Measurements from ENCODE around the gene SLC13A4.
"Not testable (repeated sequence)": the region's sequence is repeated elsewhere in the genome, so short reads cannot be mapped to it uniquely, and the experiment has no call there.

SLC13A4 gene

DNA sequence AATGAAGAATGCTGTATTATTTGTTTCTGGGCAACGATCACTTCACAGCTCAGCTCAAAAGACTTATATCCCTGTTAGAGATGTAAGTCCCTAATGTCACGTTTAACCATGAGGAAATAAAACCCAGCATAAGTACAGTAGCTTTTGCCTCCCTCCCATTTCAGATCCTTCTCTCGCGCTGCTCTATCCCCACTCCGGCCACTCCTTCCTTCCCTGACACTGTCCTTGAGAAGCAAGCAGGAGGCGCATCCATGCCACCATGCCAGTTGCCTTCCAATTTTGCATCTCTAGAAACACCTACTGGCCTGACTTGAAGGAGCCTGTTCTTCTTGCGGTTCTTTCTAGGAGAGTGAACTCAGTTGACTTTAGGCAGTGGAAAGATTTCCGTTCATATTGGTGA lies 19.4 kb upstream of the SLC13A4 start:
- DNase-seq, result no peak

DNA sequence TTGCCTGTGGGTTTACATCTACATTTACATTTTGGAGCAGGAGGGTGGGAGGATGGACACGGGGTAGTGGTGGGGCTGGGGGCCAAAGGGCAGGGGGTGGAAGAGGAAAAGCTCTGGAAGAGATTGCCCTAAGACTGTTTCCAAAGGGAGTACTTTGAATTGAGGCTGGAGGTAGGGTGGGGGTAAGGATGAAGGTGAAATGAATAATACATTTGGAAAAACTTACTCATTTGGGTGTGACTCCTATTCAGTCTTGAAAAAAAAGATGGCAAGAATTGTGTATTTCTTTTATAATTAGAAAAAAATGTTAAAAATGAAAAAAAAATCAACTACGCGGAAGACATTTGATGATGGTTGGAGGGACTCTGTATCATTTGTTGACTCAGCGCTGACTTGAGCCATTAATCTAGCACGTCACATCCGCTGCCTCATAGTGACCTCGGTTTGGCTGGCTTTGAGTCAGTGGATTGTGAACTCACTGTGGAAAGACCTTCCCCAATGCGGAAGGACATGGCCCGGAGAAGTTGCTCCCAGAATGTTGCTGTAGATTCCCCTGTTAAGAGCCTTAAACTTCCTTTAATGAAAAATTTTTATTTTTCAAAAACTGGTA lies 17.8 kb upstream of the SLC13A4 start:
- DNase-seq, result no peak

DNA sequence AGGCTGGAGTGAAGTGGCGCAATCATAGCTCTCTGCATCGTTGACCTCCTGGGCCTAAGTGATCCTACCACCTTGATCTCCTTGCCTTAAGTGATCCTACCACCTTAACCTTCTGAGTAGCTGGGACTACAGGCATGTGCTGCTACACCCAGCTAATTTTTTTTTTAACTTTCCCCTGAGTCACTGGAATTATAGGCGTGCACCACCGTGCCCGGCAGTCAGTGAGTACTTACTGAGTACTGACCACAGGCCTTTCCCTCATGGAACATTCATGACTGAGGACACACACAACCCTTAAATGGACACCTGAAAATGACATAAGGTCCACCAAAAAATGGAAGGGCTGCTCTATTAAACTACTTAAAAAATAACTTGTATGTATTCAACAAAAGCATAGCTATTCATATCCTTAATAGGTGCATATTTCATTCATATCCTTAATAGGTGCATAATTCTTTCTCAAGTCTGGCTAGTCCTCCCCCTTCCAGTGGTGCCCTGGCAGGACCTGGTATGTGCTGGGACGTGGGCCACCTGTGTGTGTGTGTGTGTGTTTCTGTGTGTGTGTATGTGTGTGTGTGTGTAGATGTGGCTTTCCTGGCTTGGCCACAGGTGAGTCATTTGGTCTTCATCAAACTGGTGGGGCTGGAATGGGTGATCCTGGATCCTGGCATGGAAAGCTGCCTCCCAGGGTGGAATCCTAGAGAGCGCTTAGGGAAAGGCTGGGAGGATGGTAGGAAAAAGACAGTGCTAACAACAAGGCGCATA lies 17.1 kb upstream of the SLC13A4 start:
- DNase-seq, result no peak

DNA sequence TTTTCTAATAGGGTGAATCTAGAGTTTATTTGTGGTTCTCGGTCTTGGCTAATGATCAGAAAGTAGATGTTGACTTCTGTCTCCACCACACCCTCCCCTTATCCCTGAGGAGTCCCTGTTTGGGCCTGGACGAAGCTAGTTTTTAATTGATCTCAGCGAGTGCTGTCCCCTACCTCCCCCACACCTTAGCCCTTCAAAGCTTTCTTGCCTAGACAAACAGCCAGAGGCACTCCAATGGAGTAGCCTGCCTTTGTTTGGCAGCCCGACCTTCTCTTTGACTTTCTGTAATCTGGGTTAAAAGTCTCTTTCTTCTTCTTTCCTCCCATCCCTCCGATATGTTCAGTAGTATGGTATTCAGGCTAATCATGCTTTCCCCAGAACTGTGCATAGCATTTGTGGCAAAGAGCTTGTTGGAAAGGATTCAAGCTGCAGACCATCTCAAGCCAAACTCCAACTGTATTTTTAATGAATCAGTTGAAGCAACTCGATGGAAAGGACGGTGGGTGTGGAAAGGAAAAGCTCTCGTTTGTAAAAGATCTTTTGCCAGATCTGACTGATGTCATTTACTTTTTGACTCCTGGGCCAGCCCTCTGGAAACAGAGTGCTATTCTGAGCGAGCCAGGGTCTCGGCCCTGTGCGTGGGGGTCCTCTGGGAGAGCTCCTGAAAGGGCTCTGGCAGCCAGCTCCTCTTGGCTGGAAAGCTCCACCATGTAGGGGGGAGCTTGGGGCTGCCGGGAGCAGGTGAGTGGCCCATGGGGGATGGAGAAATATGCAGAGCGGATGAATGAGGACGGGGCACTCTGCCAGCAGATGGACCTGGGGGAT lies 16.1 kb upstream of the SLC13A4 start:
- peak; percentile 68 for DNase-seq

- DNase-seq, result no peak
Observed at GRCh38 chr7:135742371-135742770, 14.4 kb upstream of the SLC13A4 start.

GRCh38 chr7:135741905-135742304 lies 13.9 kb upstream of the SLC13A4 start:
- no peak for DNase-seq

- no peak for DNase-seq
Observed at GRCh38 chr7:135740889-135741288, 12.9 kb upstream of the SLC13A4 start.

- DNase-seq, result not testable (repeated sequence)
Observed at GRCh38 chr7:135737306-135737647, 9.3 kb upstream of the SLC13A4 start.

GRCh38 chr7:135736586-135737305 lies 8.8 kb upstream of the SLC13A4 start:
- DNase-seq, result no peak

DNA sequence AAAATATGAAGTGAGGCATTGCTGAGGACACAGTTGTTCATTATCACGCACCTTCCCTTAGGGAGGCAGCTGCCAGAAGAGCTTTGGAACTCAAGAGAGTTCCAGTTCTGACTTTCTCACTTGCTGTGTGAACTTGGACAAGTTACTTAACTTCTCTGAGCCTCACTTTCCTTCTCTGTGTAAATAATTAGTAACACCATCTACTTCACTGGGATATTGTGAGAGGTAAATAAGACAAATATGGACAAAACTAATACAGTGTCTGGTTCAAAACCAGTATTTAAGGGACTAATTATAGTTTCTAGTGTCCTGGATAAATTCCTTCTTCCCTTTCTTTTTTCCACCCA lies 6.3 kb upstream of the SLC13A4 start:
- no peak for DNase-seq

DNA sequence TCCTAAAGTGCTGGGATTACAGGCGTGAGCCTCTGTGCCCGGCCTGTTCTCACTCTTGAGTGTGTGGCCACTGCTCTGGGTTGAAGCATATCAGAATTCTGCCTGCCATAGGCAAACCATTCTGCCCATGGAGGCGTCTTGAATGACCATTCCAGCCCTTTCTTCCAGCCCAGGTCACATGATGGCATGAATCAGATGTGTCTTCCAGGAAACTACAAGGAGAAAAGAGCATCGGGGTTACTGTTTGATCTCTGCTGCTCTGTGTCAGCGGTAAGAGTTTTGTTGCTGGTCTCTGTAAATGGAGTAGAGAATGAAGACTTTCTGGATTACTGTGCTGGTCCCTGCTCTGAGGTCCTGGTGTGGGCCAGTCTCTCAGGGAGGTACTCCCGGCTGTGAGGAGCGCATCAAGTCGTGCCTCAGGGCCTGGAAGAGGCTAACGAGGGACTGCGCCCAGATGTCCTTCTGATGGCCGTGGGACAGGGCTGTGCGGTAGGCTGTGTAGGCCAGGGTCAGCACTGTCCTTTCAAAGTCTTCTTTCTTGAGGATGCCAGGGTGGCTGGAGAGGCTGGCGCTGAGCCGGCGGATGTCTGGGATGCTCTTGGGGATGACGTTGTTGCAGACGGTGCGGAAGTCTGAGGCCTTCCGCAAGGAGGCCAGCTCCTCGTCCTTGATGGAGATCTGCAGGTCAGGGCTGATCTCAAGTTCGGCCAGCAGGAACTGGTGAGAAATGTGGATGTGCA lies 5.8 kb upstream of the SLC13A4 start:
- DNase-seq, result no peak

DNA sequence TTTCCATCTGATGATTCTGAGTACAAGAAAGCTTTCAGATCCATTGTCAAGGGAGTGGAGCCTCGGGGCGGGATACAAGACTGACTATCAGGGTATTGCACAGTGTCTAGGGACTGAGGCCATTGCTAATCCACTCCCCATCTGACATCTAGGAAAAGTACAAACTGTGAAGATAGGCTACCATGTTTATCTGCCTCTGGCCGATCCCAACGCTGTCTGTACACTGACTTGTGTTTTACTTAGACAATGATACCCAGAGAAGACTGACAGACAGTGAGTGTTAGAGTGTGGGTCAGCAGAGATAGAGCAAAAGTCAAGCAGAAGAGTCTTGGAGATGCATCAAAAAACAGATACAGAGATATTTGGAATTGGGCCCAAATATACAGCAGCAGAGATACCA lies 3.1 kb upstream of the SLC13A4 start:
- no peak for DNase-seq

DNA sequence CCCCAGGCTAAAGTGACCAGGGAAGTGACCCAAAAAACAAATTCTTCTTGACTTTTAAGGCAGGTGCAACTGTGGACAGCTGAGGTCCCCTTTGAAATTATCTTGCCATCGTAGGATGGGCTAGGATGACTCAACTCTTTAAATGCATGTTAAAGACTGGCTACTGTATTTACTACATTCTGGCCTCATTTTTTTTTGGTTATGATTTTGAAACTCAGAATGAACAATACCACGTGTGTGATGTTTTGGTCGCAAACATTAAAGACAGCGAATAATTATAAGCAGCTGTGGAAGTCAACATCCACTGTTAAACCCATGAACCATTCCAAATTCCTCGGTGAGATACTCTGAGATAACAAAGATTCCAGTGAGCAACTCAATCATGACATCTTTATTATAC lies 1.2 kb upstream of the SLC13A4 start:
- DNase-seq, result no peak

- no peak for DNase-seq
Observed at GRCh38 chr7:135726911-135727673, 894 bp downstream of the SLC13A4 start.

GRCh38 chr7:135726276-135726788 lies 1.7 kb downstream of the SLC13A4 start:
- DNase-seq, result no peak

DNA sequence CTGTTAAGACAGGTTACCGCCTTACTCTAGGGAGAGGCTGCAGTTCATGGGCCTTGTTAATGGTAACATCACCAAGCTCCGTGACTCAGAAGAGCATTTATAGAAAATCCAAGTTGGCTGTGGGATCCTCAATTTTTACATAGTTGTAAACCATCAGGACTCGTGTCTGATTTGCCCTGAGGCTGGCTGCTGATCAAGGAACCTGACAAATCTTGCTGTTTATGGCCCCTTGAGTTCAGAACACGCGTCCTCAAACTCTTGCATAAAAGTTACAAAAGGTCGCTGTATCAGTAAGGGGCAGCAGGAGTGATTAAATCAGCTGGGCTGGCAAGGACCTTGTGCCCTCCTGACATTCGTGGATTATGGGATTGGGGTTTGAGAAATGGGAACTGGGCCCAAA lies 4.6 kb downstream of the SLC13A4 start:
- no peak for DNase-seq

- no peak for DNase-seq
Observed at GRCh38 chr7:135721198-135721820, 6.7 kb downstream of the SLC13A4 start.

DNA sequence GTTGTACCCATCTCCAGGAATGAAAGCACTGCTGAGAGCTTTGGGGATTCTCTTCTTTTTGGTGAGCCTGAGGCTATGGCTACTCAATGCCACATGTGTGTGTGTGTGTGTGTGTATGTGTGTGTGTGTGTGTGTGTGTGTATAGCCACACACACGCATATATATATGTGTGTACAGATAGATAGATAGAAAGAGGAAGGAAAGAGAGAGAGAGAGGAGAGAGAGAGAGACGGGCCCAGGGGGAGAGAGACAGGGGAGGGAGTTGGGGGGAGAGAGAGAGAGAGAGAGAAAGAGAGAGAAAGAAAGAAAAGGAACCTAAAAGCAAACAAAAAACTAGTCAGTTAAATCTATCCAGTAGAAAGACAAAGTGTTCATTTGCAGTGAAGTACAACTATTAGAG lies 8.3 kb downstream of the SLC13A4 start:
- DNase-seq, result no peak

- DNase-seq, result no peak
Observed at GRCh38 chr7:135718794-135719437, 9.1 kb downstream of the SLC13A4 start.

- DNase-seq, result no peak
Observed at GRCh38 chr7:135718219-135718618, 9.8 kb downstream of the SLC13A4 start.

- DNase-seq, result no peak
Observed at GRCh38 chr7:135717693-135718092, 10.3 kb downstream of the SLC13A4 start.

Data from right forelimb (tissue), 1 donor.